GM23338 (cell line): ENCODE results near the gene FHOD1.

Source experiments
- TF ChIP-seq, protein P1 (sequence below): IDR thresholded peaks from one replicate; pipeline ENCODE4 v1.6.1; 2018; ENCODE audit warnings: antibody characterized with exemption; ENCODE audit not compliant: unreplicated experiment
- TF ChIP-seq, protein P2 (sequence below), 2 experiments: fragments of 200-600 bp in 1 of 2; sonication (generic) in 1 of 2; conservative IDR thresholded peaks; 2 replicates each; pipeline versions ENCODE4 v1.5.1 to v1.6.1; 2016 to 2017; ENCODE audit warnings: antibody characterized with exemption in 2 of 2, low read depth in 2 of 2, mild to moderate bottlenecking in 2 of 2, moderate library complexity in 1 of 2

DNA sequence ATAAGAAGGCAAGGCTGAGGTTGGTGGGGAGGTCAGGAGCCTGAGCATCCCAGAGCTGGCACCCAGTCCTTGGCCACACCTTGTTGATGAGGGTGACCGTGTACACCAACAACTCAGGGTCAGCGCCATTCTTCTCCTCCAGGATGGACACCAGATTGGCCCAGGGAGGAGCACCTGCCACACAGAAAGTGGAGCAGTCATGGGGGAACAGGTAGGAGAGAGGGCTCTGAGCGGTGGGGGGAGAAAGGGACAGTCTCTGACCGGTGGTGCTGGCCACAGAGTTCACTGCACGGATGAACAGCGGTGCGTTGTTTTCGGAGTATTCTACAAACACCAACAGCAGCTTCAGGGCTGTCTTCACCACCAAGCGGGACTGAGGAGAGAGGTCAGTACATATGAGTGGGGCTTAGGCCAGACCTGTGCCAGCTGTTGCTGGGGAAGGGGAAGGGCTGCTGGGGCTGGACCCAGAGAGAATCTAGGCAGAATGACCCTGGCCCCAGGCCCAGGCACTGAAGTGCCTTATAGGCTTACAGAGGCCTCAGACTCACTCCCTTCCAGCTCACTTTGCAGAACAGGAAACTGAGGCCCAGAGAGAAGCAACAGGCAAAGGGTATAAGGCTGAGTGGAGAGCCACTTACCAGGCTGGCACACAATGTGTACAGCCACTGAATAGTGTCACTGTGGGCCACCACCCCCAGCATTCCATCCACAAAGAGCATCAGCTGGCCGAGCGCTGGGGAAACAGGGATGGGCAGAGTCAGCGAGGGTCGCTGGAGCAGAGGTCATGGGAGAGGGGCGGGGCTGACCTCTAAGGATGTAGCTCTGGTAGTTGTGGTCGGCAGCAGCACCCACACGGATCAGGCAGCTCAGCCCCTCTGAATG lies 9.6 kb downstream of the FHOD1 start:
- TF ChIP-seq, protein P1, sequence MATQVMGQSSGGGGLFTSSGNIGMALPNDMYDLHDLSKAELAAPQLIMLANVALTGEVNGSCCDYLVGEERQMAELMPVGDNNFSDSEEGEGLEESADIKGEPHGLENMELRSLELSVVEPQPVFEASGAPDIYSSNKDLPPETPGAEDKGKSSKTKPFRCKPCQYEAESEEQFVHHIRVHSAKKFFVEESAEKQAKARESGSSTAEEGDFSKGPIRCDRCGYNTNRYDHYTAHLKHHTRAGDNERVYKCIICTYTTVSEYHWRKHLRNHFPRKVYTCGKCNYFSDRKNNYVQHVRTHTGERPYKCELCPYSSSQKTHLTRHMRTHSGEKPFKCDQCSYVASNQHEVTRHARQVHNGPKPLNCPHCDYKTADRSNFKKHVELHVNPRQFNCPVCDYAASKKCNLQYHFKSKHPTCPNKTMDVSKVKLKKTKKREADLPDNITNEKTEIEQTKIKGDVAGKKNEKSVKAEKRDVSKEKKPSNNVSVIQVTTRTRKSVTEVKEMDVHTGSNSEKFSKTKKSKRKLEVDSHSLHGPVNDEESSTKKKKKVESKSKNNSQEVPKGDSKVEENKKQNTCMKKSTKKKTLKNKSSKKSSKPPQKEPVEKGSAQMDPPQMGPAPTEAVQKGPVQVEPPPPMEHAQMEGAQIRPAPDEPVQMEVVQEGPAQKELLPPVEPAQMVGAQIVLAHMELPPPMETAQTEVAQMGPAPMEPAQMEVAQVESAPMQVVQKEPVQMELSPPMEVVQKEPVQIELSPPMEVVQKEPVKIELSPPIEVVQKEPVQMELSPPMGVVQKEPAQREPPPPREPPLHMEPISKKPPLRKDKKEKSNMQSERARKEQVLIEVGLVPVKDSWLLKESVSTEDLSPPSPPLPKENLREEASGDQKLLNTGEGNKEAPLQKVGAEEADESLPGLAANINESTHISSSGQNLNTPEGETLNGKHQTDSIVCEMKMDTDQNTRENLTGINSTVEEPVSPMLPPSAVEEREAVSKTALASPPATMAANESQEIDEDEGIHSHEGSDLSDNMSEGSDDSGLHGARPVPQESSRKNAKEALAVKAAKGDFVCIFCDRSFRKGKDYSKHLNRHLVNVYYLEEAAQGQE, result no peak
- TF ChIP-seq, protein P2, sequence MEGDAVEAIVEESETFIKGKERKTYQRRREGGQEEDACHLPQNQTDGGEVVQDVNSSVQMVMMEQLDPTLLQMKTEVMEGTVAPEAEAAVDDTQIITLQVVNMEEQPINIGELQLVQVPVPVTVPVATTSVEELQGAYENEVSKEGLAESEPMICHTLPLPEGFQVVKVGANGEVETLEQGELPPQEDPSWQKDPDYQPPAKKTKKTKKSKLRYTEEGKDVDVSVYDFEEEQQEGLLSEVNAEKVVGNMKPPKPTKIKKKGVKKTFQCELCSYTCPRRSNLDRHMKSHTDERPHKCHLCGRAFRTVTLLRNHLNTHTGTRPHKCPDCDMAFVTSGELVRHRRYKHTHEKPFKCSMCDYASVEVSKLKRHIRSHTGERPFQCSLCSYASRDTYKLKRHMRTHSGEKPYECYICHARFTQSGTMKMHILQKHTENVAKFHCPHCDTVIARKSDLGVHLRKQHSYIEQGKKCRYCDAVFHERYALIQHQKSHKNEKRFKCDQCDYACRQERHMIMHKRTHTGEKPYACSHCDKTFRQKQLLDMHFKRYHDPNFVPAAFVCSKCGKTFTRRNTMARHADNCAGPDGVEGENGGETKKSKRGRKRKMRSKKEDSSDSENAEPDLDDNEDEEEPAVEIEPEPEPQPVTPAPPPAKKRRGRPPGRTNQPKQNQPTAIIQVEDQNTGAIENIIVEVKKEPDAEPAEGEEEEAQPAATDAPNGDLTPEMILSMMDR (conservative IDR thresholded peaks at IDR 0.05; ENCODE audit: low read depth in 2 of 2), result no peak
